Suprapubic skin (tissue), 4 donors: Measurements from ENCODE around the gene OVOL1. TPM values are rescaled to one million over a fixed set of nuclear protein-coding genes. Genes with fewer than 3 reads are reported as not detected.
A peak's percentile ranks its signal among the peaks of the same experiment; 100 is the strongest.

Source experiments
- DNase-seq, 2 donors: peaks; one replicate each; pipeline ENCODE4 v3.0.0-alpha.2; 2019; ENCODE audit warnings: low spot score in 2 of 2
- H3K27ac ChIP-seq: fragments of 200-600 bp; sonication (generic); one replicate; pipeline ENCODE4 v1.5.1; 2019
- H3K27me3 ChIP-seq: fragments of 200-600 bp; sonication (generic); one replicate; pipeline ENCODE4 v1.5.1; 2019
- H3K36me3 ChIP-seq: fragments of 200-600 bp; sonication (generic); one replicate; pipeline ENCODE4 v1.5.1; 2019
- H3K4me1 ChIP-seq: fragments of 200-600 bp; sonication (generic); one replicate; pipeline ENCODE4 v1.5.1; 2019
- H3K4me3 ChIP-seq: fragments of 200-600 bp; sonication (generic); one replicate; pipeline ENCODE4 v1.5.1; 2019; ENCODE audit warnings: mild to moderate bottlenecking
- H3K9me3 ChIP-seq: fragments of 200-600 bp; sonication (generic); one replicate; pipeline ENCODE4 v1.5.1; 2019
- EP300 ChIP-seq: sonication (generic); formaldehyde crosslinking; IDR thresholded peaks from one replicate; pipeline ENCODE4 v1.6.1; 2017; ENCODE audit warnings: antibody characterized with exemption
- POLR2A ChIP-seq, 2 donors: fragments of 450-650 bp; IDR thresholded peaks; one replicate each; pipeline ENCODE4 v1.6.1; 2017; ENCODE audit warnings: antibody characterized with exemption in 2 of 2, mild to moderate bottlenecking in 2 of 2, moderate library complexity in 2 of 2
- POLR2AphosphoS5 ChIP-seq, 3 donors: sonication (generic); formaldehyde crosslinking; IDR thresholded peaks; one replicate each; pipeline ENCODE4 v1.6.1; 2017; ENCODE audit warnings: antibody characterized with exemption in 3 of 3
- WGBS: methylation state at CpG from one replicate; pipeline ENCODE4 v1.1.5; 2018; 5-methylcytosine and 5-hydroxymethylcytosine counted together
- total RNA-seq, 4 donors: library from RNA; depleted of rRNA; stranded (reverse); fragments of >200 nt; gene quantifications; one replicate each; pipeline ENCODE4 v1.1.0, GENCODE V29; 2016
- TF ChIP-seq, protein P1 (sequence below), 2 donors: fragments of 200-600 bp in 1 of 2; fragments of 450-650 bp in 1 of 2; sonication (generic) in 1 of 2; IDR thresholded peaks; one replicate each; pipeline ENCODE4 v1.5.1; 2016 to 2019; ENCODE audit warnings: antibody characterized with exemption in 2 of 2, mild to moderate bottlenecking in 1 of 2, moderate library complexity in 1 of 2

OVOL1 gene
- total RNA-seq, result 100 to 1,000 TPM in 2 of 4 donors, 10 to 100 TPM in 2; 64.4 to 196 (median 121) TPM

DNA sequence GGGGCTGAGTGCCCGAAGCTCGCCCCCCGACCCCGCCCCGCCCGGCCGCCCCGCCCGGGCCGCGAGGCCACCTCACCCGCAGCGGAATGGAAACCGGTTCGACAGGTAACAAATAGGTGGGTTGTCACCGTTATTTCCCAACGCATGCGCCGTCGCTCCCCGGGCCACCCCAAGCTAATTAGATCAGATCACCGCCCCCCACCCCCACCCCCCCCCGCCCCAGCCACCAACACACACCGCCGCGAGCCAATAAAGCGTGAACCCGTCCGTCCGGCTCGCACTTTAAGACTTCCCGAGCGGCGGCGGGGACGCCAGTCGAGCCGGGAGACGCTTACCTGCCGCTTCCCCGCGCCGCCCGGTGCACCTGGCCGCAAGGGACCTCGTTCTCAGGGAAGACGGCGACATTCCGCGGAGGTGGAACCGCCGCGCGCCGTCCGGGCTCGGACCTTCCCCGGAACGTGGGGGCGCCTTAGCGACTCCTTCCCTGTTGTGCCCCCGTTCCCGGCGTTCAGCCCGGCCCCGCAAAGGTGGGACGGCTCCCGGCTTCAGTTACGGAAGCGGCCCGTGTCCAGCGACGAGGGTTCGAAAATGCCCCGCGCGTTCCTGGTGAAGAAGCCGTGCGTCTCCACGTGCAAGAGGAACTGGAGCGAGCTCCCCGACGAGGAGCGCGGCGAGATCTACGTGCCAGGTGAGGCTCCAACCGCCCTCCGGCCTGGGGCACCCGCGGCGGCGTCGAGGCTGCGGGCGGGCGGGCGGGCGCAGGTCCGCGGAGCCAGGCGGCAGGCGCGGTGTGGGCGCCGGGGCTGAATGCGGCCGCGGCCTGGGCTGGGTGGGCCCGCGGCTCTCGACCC lies at the start of gene OVOL1:
OVOL1 (plus strand) TSS at position 278 of the 851 bp plus-strand sequence; CDS start at position 589, 311 bp downstream.
- Histone ChIP-seq H3K27ac (peak within 1 kb of the TSS; percentile 71), H3K27me3 (peaks cover 33% of the 10 kb centered on the region), H3K36me3 (no peaks in the 10 kb centered on the region), H3K4me1 (peaks cover 73% of the 10 kb centered on the region), H3K4me3 (peak within 1 kb of the TSS; percentile 57), H3K9me3 (no peaks in the 10 kb centered on the region)
- no peak for TF ChIP-seq POLR2AphosphoS5 (IDR thresholded peaks at IDR 0.05)
- TF ChIP-seq EP300, result no peak
- no peak for TF ChIP-seq POLR2A (IDR thresholded peaks at IDR 0.05)
- TF ChIP-seq, protein P1, sequence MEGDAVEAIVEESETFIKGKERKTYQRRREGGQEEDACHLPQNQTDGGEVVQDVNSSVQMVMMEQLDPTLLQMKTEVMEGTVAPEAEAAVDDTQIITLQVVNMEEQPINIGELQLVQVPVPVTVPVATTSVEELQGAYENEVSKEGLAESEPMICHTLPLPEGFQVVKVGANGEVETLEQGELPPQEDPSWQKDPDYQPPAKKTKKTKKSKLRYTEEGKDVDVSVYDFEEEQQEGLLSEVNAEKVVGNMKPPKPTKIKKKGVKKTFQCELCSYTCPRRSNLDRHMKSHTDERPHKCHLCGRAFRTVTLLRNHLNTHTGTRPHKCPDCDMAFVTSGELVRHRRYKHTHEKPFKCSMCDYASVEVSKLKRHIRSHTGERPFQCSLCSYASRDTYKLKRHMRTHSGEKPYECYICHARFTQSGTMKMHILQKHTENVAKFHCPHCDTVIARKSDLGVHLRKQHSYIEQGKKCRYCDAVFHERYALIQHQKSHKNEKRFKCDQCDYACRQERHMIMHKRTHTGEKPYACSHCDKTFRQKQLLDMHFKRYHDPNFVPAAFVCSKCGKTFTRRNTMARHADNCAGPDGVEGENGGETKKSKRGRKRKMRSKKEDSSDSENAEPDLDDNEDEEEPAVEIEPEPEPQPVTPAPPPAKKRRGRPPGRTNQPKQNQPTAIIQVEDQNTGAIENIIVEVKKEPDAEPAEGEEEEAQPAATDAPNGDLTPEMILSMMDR (IDR thresholded peaks at IDR 0.05), result no peak
- DNase-seq, result peak in 1 of 2 donors; percentile 80
- WGBS, result no CpG with 5 or more reads among the region's 112 CpGs

DNA sequence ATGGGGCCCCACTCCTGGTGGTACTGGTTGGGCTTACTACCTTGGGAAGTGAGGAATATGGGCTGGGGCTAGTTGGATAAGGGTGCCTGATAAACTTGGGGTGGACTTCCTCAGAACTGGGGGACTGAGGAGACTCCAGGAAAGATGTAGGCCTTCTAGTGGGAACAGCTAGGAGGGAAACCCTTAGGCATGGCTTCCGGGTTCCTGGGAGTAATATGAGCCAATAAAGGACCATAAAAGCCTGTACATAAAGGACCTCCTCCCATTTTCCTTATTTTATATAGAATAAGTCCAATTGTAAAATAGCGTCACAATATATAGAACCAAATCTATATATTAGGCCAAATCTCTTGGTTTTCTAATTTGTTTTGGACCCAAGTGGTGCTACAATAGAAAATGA lies 47.8 kb upstream of the OVOL1 start:
- TF ChIP-seq, protein P1 (IDR thresholded peaks at IDR 0.05), result no peak
- TF ChIP-seq POLR2AphosphoS5 (IDR thresholded peaks at IDR 0.05) (no peak), EP300 (no peak), POLR2A (IDR thresholded peaks at IDR 0.05) (no peak)
- Histone ChIP-seq H3K4me3 (no peak overlapping the region), H3K4me1 (peaks cover 3% of the 10 kb centered on the region), H3K9me3 (no peaks in the 10 kb centered on the region), H3K36me3 (no peaks in the 10 kb centered on the region), H3K27ac (no peak overlapping the region), H3K27me3 (no peaks in the 10 kb centered on the region)
- WGBS, result 88% methylated on average over 2 of the region's 2 CpGs
- DNase-seq, result no peak

DNA sequence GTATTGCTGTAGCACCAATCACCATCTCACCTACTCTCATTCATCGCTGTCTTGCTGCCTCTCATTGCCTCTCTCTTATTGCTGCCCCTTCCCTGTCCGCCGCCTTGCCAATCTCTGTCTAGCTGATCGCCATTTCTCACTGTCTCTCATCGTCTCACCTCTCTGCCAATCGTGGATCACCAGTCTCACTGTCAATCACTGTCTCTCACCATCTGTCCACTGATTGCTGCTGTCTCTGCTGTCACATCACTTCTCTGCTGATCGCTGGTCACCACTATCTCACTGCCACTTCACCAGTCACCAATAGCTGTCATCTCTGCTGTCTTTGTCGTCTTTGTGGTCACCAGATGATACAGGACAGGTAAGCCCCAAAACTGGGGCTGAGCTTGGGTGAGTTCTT lies 45.7 kb upstream of the OVOL1 start:
- no peak for DNase-seq
- TF ChIP-seq, protein P1 (IDR thresholded peaks at IDR 0.05), result no peak
- TF ChIP-seq EP300, result no peak
- no peak for TF ChIP-seq POLR2A (IDR thresholded peaks at IDR 0.05)
- TF ChIP-seq POLR2AphosphoS5 (IDR thresholded peaks at IDR 0.05), result no peak
- no peak overlapping the region for H3K4me3 ChIP-seq
- peaks cover 6% of the 10 kb centered on the region for H3K4me1 ChIP-seq
- WGBS, result 87% methylated on average over 8 of the region's 8 CpGs
- H3K36me3 ChIP-seq, result no peaks in the 10 kb centered on the region
- H3K27ac ChIP-seq, result no peak overlapping the region
- no peaks in the 10 kb centered on the region for H3K9me3 ChIP-seq
- H3K27me3 ChIP-seq, result no peaks in the 10 kb centered on the region

DNA sequence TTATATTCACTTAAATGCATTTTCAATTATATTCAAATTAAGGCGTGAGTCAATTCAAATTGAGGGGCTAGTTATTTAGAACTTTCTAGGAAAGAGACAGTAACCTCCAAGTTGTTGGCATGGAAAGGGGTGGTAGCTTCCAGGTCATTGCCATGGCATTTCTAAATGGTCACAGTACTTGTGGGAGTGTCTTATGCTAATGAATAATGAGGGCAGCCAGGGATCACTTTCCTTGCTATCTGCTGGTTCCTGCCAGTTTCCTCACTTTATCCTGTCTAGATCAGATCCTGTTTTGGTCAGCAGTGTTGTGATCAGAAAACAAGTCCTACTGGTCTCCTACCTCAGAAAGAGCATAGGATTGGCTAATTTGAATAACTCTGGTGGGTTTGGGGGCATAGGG lies 44.5 kb upstream of the OVOL1 start:
- WGBS, result 89% methylated on average over 1 of the region's 1 CpG
- H3K27me3 ChIP-seq, result no peaks in the 10 kb centered on the region
- H3K36me3 ChIP-seq, result no peaks in the 10 kb centered on the region
- TF ChIP-seq EP300, result no peak
- no peak for TF ChIP-seq POLR2AphosphoS5 (IDR thresholded peaks at IDR 0.05)
- TF ChIP-seq, protein P1 (IDR thresholded peaks at IDR 0.05), result no peak
- TF ChIP-seq POLR2A (IDR thresholded peaks at IDR 0.05), result no peak
- no peak overlapping the region for H3K27ac ChIP-seq
- DNase-seq, result no peak
- H3K4me1 ChIP-seq, result peaks cover 6% of the 10 kb centered on the region
- H3K4me3 ChIP-seq, result no peak overlapping the region
- no peaks in the 10 kb centered on the region for H3K9me3 ChIP-seq

DNA sequence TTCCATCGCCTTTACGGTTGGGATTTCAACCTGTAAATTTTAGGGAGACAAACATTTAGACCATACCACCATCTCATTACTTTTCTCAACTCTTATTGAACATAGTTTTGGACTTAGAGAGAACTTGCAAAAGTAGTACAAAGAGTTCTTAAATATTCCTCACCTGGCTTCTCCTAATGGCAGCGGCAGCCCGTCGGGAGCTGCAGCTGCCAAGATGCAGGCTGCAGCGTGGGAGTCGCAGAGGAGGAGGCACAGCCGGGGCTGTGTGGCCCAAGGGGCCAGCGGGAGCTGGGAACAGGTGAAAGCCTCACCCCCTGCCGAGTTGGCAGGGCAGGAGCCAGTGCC lies 43.2 kb upstream of the OVOL1 start:
- H3K4me3 ChIP-seq, result peak overlapping the region; percentile 8
- no peak for DNase-seq
- H3K27ac ChIP-seq, result peak overlapping the region; percentile 59
- H3K27me3 ChIP-seq, result no peaks in the 10 kb centered on the region
- 74% methylated on average over 7 of the region's 10 CpGs for WGBS
- H3K4me1 ChIP-seq, result peaks cover 6% of the 10 kb centered on the region
- TF ChIP-seq POLR2A (IDR thresholded peaks at IDR 0.05) (no peak), EP300 (no peak), POLR2AphosphoS5 (IDR thresholded peaks at IDR 0.05) (no peak)
- TF ChIP-seq, protein P1 (IDR thresholded peaks at IDR 0.05), result no peak
- H3K9me3 ChIP-seq, result no peaks in the 10 kb centered on the region
- H3K36me3 ChIP-seq, result no peaks in the 10 kb centered on the region
